Heart right ventricle (tissue), 16 donors: ENCODE data around the gene XRCC6. TPM values are rescaled to one million over a fixed set of nuclear protein-coding genes. Genes with fewer than 3 reads are reported as not detected.
A peak's percentile ranks its signal among the peaks of the same experiment; 100 is the strongest.

Experiments used
- ATAC-seq, 8 donors: fragments of 200-7000 bp; cut with Tn5 transposase; one replicate each; pipeline ENCODE4 v1.9.1; 2020; ENCODE audit warnings: mild to moderate bottlenecking in 8 of 8, moderate library complexity in 8 of 8, moderate number of reproducible peaks in 1 of 8
- DNase-seq, 2 donors: peaks; one replicate each; pipeline ENCODE4 v3.0.0-alpha.2; 2020
- H3K27ac ChIP-seq, 10 donors: fragments of 200-600 bp; sonication (generic) in 2 of 10; one replicate each; pipeline versions ENCODE4 v1.5.0 to v1.8.0; 2020 to 2022; ENCODE audit warnings: mild to moderate bottlenecking in 3 of 10
- H3K27me3 ChIP-seq, 7 donors: fragments of 200-600 bp; one replicate each; pipeline ENCODE4 v1.8.0; 2021 to 2022; ENCODE audit warnings: mild to moderate bottlenecking in 2 of 7
- H3K36me3 ChIP-seq, 9 donors: fragments of 200-600 bp; sonication (generic) in 1 of 9; one replicate each; pipeline versions ENCODE4 v1.5.0 to v1.8.0; 2020 to 2022; ENCODE audit warnings: mild to moderate bottlenecking in 2 of 9
- H3K4me1 ChIP-seq, 9 donors: fragments of 200-600 bp; sonication (generic) in 1 of 9; one replicate each; pipeline versions ENCODE4 v1.5.0 to v1.8.0; 2020 to 2022; ENCODE audit warnings: mild to moderate bottlenecking in 4 of 9
- H3K4me3 ChIP-seq, 10 donors: fragments of 200-600 bp; sonication (generic) in 2 of 10; one replicate each; pipeline versions ENCODE4 v1.5.0 to v1.8.0; 2020 to 2022; ENCODE audit warnings: mild to moderate bottlenecking in 7 of 10, moderate library complexity in 2 of 10
- H3K9me3 ChIP-seq, 11 donors: fragments of 200-600 bp in 10 of 11; sonication (generic) in 2 of 11; one replicate each; pipeline versions ENCODE4 v1.5.0 to v1.8.0; 2013 to 2022; ENCODE audit warnings: mild to moderate bottlenecking in 2 of 11, control low read depth in 1 of 11, moderate library complexity in 1 of 11
- CTCF ChIP-seq, 9 donors: fragments of 200-600 bp; sonication (generic) in 2 of 9; IDR thresholded peaks; one replicate each; pipeline versions ENCODE4 v1.5.0 to v1.8.0; 2021 to 2022; ENCODE audit warnings: antibody characterized with exemption in 9 of 9, mild to moderate bottlenecking in 5 of 9, moderate library complexity in 1 of 9
- WGBS, 2 donors: extraction: QIAGEN DNeasy Blood & Tissue Kit; methylation state at CpG; one replicate each; pipeline ENCODE4 v1.1.7; 2013; ENCODE audit warnings: inconsistent platforms in 1 of 2; 5-methylcytosine and 5-hydroxymethylcytosine counted together
- intact Hi-C, 10 donors: fragments of 100-400 bp; cut with DNase I; formaldehyde crosslinking; loops; one replicate each; pipeline versions ENCODE4 v1.11.1 to v1.14.2; 2022
- polyA plus RNA-seq, 2 donors: library from polyadenylated mRNA; stranded (reverse); fragments of 200-250 nt; gene quantifications; one replicate each; pipeline ENCODE4 v1.2.3, GENCODE V29; 2013
- total RNA-seq, 10 donors: library from RNA; stranded (reverse); fragmentation: NEBNext Ultra II Directional in 3 of 10; extraction: Animal tissue kit (Norgen Biotek cat#: 25700) in 3 of 10; gene quantifications; one replicate each; pipeline versions ENCODE4 v1.2.1 to v1.2.4, GENCODE V29; 2021 to 2023
- donor health status: Arrhythmogenic right ventricular cardiomyopathy.
- donor health status: ischemic (EF 13 %, LVEDD 7.1; RV severe dilation, severe dysfunction).
- donor health status: healthy with polysubstance abuse.
- donor health status: DM: no; HTN: yes; CAD: no.
- donor health status: DM: no; HTN: no; CAD: no.
- donor health status: ischemic (EF 25% LVEDD 6.9; RV normal size, moderate dysfunction).
- donor health status: ischemic (EF 25% LVEDD 5.7; RV mildly dilated, moderate dysfunction).
- donor health status: healthy.
- donor health status: DM: yes; HTN: yes; CAD: no.
- donor health status: Ischemic cardiomyopathy.
- donor health status: ischemic (EF 35%, LVEDD 5.7; RV mildly dilated, moderate dysfunction).
- donor health status: nonischemic (EF 11% LVEDD 7.7; RV severe dilation, severe dysfunction).
- donor health status: DM: yes; HTN: yes; CAD: no.
- donor health status: PGD.
- donor health status: ischemic (EF 29% LVEDD 5.4; RV normal size, mild dysfunction).
- donor health status: nonischemic (EF 23%, LVEDD 6.1; RV moderate dilation, normal function).

The XRCC6 gene
- total and polyA plus RNA-seq, 12 donors = 103 to 192 (median 181) TPM

DNA sequence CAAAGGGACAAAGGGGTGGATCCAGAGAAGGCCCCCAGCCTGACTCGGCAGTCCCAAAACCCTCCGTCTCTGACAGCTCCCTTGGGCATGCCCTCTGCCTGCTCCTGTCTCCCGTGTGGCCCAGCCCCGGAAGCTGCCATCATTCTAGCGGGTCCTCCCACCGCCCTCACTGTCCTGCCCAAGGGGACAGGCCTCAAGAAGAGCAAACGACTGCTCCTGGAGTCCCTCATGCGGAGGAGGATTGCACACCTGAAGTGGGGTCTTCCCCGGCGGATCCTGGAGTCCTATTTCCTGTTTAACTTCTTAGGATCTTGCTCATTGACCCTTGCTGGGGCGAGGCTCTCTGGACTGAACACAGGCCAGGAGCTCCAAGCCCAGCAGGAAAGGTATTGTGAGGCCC, 75.6 kb downstream of the XRCC6 start:
- no peak for TF ChIP-seq CTCF (IDR thresholded peaks at IDR 0.05)
- peaks cover 0 to 20% (median 0%) of the 10 kb centered on the region in 9 donors for H3K36me3 ChIP-seq
- DNase-seq (no peak), ATAC-seq (peak in 4 of 8 donors; percentile 2 to 18 (median 14))
- H3K27me3 ChIP-seq = no peaks in the 10 kb centered on the region
- no peak overlapping the region for H3K4me3 ChIP-seq
- H3K27ac ChIP-seq = peak overlapping the region in 8 of 10 donors; percentile 49 to 75 (median 64)
- intact Hi-C loops = loop anchor here (1.0 to 10.0 kb wide), 10 partner anchors 98 to 378 kb away; partner anchors contain the start of genes CCDC134 (in 2 of the 10), NAGA (in 1 of the 10), PHETA2 (in 1 of the 10) and SMDT1 (in 1 of the 10)
- peaks cover 4 to 25% (median 19%) of the 10 kb centered on the region in 9 donors for H3K4me1 ChIP-seq
- WGBS, 2 donors = 58 to 60% methylated on average over 11 of the region's 11 CpGs
- H3K9me3 ChIP-seq = no peaks in the 10 kb centered on the region

- H3K4me3 ChIP-seq = peak overlapping the region in 7 of 10 donors; percentile 16 to 37 (median 34)
- H3K27ac ChIP-seq = peak overlapping the region in 9 of 10 donors; percentile 21 to 75 (median 62)
Observed at GRCh38 chr22:41697126-41697775, 76.2 kb downstream of the XRCC6 start.

GRCh38 chr22:41699264-41700107, 78.4 kb downstream of the XRCC6 start, which contains the start of gene MEI1:
Gene MEI1, plus strand, starts transcription at chr22:41699503. Its CDS starts 36 bp downstream, at chr22:41699539.
- intact Hi-C loops = loop anchor here in 6 of 10 donors (5.0 to 10.0 kb wide), 8 partner anchors 95 to 375 kb away; partner anchors contain the start of genes CCDC134 (in 2 of the 6), NAGA (in 1 of the 6), PHETA2 (in 1 of the 6) and SMDT1 (in 1 of the 6)

More at GRCh38 chr22:41697126-41697775, 76.2 kb downstream of the XRCC6 start:
- no peaks in the 10 kb centered on the region for H3K27me3 ChIP-seq
- DNase-seq = peak; percentile 93 to 94
- peaks cover 4 to 25% (median 19%) of the 10 kb centered on the region in 9 donors for H3K4me1 ChIP-seq
- intact Hi-C loops = loop anchor here (1.0 to 10.0 kb wide), 10 partner anchors 98 to 378 kb away; partner anchors contain the start of genes CCDC134 (in 2 of the 10), NAGA (in 1 of the 10), PHETA2 (in 1 of the 10) and SMDT1 (in 1 of the 10)
- TF ChIP-seq CTCF (IDR thresholded peaks at IDR 0.05) = peak; percentile 98 to 100 (median 99)
- ATAC-seq = peak; percentile 78 to 93 (median 84)
- WGBS, 2 donors = 23 to 28% methylated on average over 12 of the region's 12 CpGs
- peaks cover 0 to 20% (median 0%) of the 10 kb centered on the region in 9 donors for H3K36me3 ChIP-seq
- H3K9me3 ChIP-seq = no peaks in the 10 kb centered on the region

More at GRCh38 chr22:41699264-41700107, 78.4 kb downstream of the XRCC6 start, which contains the start of gene MEI1:
- H3K9me3 ChIP-seq = no peaks in the 10 kb centered on the region
- ATAC-seq (peak; percentile 68 to 87 (median 76)), DNase-seq (peak; percentile 86 to 92)
- peak within 1 kb of the TSS in 8 of 10 donors; percentile 2 to 30 (median 21) for H3K4me3 ChIP-seq
- TF ChIP-seq CTCF (IDR thresholded peaks at IDR 0.05) = no peak
- no peak within 1 kb of the TSS for H3K27ac ChIP-seq
- peaks cover 4 to 25% (median 19%) of the 10 kb centered on the region in 9 donors for H3K4me1 ChIP-seq
- H3K36me3 ChIP-seq = peaks cover 0 to 1% (median 0%) of the 10 kb centered on the region in 9 donors
- 37 to 44% methylated on average over 61 to 69 of the region's 69 CpGs for whole genome bisulfite sequencing, 2 donors
- no peaks in the 10 kb centered on the region for H3K27me3 ChIP-seq
